ENCODE measurements around the gene LAMB4.

LAMB4 gene

DNA sequence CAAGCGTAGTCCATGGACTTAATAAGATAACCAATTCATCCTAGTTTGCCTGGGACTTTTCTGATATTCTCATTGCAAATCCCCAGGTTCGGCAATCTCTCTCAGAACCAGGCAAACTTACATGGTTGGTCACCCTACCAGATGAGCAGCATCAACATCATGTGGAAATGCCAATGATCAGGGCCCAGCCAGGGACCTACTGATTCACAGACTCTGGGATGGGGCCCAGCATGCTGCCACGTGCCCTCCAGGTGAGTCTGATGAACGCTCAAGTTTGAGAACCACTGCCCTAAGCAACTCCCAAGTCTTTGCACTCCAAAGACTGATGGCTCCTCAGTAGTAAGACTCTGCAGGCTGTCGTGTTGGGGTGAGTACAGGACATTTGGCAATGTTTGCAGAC is 2.7 kb downstream of the LAMB4 start:
- TF ChIP-seq, protein P1, sequence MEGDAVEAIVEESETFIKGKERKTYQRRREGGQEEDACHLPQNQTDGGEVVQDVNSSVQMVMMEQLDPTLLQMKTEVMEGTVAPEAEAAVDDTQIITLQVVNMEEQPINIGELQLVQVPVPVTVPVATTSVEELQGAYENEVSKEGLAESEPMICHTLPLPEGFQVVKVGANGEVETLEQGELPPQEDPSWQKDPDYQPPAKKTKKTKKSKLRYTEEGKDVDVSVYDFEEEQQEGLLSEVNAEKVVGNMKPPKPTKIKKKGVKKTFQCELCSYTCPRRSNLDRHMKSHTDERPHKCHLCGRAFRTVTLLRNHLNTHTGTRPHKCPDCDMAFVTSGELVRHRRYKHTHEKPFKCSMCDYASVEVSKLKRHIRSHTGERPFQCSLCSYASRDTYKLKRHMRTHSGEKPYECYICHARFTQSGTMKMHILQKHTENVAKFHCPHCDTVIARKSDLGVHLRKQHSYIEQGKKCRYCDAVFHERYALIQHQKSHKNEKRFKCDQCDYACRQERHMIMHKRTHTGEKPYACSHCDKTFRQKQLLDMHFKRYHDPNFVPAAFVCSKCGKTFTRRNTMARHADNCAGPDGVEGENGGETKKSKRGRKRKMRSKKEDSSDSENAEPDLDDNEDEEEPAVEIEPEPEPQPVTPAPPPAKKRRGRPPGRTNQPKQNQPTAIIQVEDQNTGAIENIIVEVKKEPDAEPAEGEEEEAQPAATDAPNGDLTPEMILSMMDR (conservative IDR thresholded peaks at IDR 0.05; ENCODE audit: low read length), result no peak
- no peak overlapping the region for H3K4me3 ChIP-seq (ENCODE audit: low read length)
- DNase-seq (ENCODE audit: low read depth), result no peak

DNA sequence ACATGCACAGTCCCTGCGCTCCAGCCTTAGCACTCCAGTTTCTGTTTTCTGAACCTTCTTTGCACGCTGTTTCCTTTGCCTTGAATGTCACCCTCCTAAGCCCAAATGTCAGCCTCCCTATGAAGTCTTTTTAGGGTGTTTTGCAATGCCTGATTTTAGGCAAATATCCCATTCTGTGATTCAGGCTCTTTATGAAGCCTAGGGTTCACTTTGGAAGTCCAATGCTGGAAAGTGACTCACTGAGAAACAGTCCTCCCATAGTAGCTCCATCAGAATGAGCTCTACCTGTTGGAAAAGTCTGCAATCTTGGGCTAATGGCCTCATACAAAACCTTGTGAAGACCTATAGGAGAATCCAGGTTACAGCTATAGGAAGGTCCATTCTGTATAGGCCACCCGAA is 5.3 kb downstream of the LAMB4 start:
- no peak overlapping the region for H3K4me3 ChIP-seq (ENCODE audit: low read length)
- peak; percentile 38 for DNase-seq (ENCODE audit: low read depth)
- TF ChIP-seq, protein P1 (conservative IDR thresholded peaks at IDR 0.05; ENCODE audit: low read length), result no peak

DNA sequence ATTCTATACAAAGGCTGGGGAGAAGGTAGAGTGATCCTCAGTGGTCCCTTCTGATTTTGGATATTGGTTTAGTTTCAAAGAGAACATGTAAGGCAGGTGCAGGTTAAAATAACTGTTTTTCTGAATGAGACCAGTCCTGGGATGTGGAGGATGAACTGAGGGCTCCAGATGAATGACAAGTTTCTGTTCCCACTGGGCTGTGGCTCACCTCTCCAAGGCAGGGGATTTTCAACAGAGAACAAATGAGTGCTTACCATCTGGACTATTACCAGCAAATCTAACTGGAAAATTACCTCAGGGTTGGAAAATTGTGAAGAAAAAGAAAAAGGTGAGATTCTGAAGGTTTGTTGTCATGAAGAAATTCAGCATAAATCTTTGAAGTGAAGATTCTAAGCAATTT is 8.0 kb downstream of the LAMB4 start:
- TF ChIP-seq, protein P1 (conservative IDR thresholded peaks at IDR 0.05; ENCODE audit: low read length), result no peak
- H3K4me3 ChIP-seq (ENCODE audit: low read length), result no peak overlapping the region
- DNase-seq (ENCODE audit: low read depth), result no peak

DNA sequence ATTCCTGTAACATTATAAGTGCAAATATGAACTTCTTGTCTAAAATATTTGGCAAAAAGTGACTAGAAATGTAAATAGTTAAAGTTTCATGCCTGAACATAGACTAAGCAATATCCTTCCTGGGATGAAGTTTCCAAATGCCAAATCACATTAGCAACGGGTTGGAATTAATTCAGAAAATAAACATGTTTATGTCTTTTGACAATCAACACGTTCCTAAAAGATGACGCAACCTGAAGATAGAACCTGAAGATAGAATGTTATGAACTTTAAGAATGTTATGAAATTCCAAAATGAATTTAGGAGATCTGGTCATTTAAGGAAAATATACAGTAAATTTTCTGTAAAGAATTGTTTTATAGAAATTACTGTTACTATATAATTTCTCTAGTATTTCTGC is 9.2 kb downstream of the LAMB4 start:
- TF ChIP-seq, protein P1 (conservative IDR thresholded peaks at IDR 0.05; ENCODE audit: low read length), result no peak
- DNase-seq (ENCODE audit: low read depth), result peak; percentile 16
- no peak overlapping the region for H3K4me3 ChIP-seq (ENCODE audit: low read length)

DNA sequence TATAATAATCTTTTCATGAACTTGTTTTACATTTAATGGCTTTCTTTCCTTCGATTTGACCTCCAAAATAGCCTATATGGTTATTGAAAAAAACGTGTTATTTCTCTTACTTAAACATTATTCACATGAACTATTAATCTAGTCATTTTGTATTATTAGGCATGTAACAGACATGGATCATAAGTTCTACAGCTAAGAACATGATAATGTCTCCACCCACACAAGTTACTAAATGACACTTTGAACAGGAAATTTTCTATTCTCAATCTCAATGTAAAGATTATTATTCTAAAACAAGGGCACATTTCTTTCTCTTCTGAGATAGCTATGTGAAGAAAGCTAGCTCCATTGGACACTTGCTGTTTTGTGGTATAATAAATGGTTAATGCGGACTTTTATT is 10.0 kb downstream of the LAMB4 start:
- H3K4me3 ChIP-seq (ENCODE audit: low read length), result no peak overlapping the region
- TF ChIP-seq, protein P1 (conservative IDR thresholded peaks at IDR 0.05; ENCODE audit: low read length), result no peak
- DNase-seq (ENCODE audit: low read depth), result no peak

DNA sequence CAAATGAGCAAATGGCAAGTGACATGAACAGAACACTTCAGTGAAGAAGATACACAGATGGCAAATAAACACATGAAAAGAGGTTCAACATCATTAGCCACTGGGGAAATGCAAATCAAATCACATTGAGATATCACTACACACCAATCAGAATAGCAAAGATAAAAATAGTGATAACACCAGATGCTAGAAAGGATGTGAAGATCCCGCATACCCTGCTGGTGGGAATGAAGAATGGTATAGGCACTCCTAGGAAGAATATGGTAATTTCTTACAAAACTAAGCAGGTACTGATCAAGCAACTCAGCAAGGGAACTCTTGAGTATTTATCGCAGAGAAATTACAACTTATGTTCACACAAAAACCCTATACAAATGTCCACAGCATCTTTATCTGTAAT is 11.2 kb downstream of the LAMB4 start:
- TF ChIP-seq, protein P1 (conservative IDR thresholded peaks at IDR 0.05; ENCODE audit: low read length), result no peak
- DNase-seq (ENCODE audit: low read depth), result no peak
- H3K4me3 ChIP-seq (ENCODE audit: low read length), result no peak overlapping the region

DNA sequence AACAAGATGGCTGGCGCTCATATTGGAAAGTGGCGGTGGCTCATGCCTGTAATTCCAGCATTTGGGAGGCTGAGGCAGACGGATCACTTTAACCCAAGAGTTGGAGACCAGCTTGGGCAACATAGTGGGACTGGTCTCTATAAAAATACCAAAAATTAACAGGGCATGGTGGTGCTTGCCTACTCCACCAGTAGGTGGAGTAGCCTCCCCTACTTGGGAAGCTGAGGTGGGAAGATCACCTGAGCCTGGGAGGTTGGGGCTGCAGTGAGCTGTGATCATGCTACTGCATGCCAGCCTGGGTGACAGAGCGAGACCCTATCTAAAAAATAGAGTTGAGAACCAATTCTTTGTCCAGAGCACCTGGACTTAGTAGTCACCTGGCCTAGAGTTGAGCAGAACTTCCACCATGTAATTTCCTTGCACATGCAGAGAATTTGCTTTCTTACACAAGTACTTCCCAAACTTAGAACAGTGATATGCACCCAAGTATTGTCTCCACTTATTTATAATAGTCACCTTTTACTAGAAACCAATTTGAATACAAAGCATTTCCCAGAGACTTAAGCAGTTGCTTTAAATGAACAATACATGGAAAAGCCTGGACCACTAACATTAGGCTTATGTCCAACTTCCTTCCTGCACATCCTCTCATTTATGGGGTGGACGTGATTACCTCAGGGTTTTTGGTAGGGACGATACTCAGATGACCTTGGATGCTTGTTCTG is 15.9 kb downstream of the LAMB4 start:
- TF ChIP-seq, protein P1 (conservative IDR thresholded peaks at IDR 0.05; ENCODE audit: low read length), result peak; percentile 27; the same call in 1 of the 2 replicates
- DNase-seq (ENCODE audit: low read depth), result no peak
- H3K4me3 ChIP-seq (ENCODE audit: low read length), result no peak overlapping the region
